Measurements from ENCODE around the gene SLC17A3.
A peak's percentile ranks its signal among the peaks of the same experiment; 100 is the strongest.

The SLC17A3 gene, protein sequence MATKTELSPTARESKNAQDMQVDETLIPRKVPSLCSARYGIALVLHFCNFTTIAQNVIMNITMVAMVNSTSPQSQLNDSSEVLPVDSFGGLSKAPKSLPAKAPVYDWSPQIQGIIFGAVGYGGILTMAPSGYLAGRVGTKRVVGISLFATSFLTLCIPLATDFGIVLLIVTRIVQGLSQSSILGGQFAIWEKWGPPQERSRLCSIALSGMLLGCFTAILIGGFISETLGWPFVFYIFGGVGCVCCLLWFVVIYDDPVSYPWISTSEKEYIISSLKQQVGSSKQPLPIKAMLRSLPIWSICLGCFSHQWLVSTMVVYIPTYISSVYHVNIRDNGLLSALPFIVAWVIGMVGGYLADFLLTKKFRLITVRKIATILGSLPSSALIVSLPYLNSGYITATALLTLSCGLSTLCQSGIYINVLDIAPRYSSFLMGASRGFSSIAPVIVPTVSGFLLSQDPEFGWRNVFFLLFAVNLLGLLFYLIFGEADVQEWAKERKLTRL

DNA sequence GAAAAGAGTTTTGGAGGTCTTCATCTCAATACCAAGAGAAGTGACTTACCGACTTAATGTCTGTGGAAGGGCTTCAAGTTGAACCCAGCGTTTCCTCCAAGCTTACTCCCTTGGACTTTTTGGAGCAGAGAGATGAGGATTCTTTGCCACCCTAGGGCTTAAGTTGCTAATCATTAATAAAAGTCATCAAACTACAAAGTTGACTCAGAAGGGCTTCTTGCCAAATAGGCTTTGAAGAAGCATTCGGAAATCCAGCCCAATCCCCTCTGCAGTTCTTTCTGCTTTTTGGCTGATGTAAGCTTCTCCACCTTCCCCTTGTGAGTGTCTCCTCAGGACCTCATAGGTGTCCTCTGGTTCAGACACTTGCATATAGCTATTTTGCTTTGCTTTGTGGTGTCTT is at the start of gene SLC17A3:
SLC17A3 (minus strand) TSS at position 126 of the 400 bp plus-strand sequence. CDS start 5,856 bp downstream, outside the sequence.
- DNase-seq = no peak

DNA sequence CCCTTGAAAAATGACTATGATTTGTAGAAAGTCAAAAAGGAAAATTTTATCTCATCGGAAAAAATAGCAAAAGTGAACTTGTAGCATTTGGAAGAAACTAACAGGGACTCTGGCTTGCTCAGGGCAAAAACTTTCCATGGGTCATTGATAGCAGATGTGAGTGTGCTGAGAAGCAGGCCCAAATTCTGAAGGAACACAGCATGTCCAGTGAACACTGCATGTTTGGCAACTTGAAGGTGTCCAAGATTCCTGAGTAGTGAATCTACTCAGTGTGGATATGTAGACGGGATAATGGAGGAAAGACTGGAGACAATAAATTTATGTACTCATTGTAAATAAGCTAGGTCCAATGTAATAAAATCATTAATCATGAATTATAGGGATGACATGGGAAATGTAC is 48.3 kb upstream of the SLC17A3 start:
- DNase-seq = no peak

DNA sequence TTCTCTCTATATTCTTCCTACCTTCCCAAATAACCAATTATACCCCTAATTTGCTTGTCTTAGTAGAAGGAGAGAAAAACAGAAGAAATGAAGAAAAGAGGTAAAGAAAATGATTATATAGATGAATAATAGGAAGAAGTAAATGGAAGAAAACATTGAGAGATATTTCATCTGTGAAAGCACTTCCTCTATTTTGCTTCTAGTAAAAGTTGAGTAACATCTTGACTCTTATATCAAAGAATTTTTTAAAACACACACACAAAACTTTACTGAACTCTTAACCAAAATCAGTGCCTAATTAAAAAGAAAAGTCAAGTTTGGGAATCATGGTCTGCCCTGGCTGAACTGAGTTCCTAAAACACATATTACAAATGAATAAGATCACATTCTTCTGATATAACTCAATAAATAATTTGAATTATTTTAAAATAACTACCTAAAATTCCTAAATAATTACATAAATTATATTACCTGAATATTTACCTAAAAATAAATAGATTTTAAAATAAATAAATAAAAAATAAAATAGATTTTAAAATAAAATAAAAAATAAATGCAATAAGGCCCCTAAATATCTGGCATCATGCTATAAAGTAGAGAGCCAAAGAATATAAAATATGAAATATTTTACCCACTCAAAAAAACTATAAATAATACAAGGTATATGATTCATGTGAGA is 47.6 kb upstream of the SLC17A3 start:
- no peak for DNase-seq

DNA sequence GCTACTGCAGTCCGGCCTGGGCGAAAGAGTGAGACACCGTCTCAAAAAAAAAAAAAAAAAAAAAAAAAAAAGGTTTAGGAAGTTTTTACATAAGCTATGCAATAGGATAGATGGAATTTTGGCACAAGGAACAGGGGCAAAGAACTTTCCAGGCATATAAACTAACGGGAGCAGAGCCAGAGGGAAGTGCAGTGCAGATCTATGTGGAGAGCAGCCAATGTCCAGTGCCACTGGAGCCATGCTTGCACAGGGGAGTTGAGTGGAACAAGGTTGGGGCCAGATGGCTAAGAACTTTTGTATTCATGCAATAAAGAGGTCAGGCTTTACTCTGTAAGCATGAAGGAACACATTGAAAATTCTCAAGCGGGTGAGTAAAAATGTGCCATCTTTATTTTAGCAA is 45.6 kb upstream of the SLC17A3 start:
- DNase-seq = no peak

DNA sequence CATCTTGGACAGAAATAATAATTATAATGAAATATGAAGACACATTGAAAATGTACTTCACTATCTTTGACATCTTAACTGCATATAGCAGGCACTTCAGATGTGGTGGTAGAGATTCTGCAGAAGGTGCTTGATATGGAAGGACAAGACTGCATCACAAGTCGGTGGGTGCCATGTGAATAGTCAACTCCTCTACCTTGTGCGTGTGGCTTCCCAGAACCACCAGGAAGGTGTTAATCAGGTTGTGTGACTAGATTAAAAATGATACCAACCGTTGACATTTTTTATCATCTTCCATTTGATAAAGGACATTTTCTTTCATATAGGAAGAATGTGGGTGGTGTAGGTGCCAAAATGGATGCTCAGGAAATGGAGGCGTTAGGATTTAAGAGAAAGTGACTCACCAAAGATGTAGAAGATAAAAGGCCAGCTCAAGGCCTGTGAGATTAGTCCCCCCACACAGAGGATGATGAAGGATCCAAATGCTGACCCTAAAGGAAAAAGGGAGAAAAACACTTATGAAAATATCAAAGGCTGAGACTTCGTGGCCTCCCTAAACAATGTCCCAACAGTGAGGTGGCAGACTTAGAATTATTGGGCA is 44.1 kb upstream of the SLC17A3 start:
- DNase-seq = no peak

DNA sequence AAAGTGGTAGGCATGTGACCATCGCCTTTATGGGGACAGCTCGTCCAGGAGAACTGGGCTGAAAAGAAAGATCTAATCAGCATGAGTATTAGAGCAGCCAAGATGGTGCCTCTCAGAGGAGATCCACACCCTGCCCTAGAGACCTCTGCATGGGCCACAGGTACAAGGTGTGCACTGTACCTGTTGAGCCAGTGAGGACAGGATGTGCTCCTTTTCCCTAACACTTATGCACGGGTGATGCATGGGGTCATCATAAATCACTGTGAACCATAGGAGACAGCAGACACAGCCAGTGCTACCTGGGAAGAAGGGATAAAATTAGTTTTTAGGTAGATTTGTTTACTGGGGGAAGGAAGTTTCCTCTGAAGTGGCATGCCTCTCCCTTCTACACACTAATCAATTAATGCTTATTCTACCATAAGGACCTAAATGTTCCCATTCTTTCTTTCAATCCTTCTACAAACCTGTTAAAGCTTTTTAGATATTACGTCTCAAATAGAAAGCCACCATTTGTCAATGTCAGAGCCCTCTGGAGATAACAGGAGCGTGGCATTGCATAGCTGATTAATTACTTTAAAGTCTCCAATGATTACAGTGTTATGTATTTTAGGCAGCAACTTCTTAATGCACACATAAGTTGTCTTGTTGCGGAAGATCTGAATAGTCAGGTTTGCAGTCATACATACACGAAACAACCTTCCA is 42.9 kb upstream of the SLC17A3 start:
- no peak for DNase-seq

DNA sequence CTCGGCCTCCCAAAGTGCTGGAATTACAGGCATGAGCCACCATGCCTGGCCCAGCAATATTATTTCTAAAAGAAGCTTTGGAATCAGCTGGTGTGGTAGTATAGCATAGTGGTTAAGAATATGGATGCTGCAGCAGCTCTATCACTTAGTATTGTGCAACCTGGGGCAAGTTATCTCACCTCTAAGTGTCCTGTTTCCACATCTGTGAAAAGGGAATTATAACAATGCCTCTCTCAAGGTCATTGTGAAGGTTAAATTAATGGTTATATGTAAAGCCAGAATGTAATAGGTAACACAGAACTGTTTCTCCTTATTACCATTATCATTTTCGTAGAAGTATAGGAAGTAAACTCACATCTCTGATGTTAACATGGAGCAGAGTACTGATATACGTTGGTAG is 42.3 kb upstream of the SLC17A3 start:
- DNase-seq = no peak

DNA sequence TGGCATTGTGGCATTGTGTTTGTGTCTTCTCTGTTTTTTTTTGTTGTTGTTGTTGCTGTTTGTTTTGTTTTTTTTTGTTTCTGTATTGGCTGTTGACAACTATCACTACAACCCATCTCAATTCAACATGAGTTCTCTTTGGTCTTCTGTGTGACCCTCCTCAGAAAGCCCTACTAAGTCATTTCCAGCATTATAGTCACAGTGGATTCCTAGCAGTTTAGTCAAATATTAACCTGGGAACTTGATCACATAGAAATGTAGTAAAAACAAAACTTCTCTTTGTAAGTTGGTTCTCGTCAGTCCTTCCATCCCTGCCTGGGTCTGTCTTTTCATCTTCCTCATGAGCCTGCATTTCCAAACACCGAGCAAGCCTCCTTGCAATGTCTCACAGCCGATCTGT is 39.7 kb upstream of the SLC17A3 start:
- no peak for DNase-seq

DNA sequence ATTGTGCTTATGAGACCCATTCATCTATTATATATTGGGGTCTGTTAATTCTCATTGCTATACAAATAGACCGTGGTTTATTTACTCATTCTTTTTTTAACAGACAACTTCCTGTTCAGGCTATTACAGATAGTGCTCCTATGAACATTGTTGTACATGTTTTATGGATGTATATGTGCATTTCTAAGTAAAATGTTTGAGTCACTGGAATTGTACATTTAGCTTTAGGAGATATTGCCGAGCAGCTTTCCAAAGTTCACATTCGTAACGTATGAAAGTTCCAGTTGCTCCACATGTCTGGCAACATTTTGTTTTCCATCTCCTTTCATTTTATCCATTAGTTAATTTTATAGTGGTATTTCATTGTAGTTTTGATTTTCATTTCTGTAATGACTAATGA is 37.3 kb upstream of the SLC17A3 start:
- DNase-seq = peak; percentile 10

DNA sequence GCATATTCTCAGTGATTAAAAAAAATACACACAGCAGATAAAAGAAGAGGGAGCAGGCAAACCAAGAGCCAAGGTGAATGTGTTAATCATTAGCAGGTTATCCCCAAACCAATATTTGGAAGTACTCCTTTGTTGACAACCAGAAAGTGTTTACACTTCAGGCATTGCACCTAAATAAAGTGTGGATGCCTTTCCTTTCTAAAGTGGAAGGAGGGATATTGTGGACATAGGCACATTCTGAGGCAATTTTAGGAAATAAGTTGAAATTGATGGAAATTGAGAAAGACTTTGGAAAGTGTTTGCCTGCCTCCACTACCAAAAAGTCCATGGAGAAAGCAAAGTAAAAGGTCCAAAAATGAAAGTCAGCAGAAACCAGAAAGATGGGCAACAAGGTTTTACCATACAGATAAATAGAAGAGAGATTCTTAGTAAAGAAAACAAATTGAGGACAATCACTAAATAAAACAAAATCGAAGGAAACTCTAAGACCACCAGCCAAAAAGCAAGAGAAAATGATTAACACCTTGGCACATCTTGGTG is 33.5 kb upstream of the SLC17A3 start:
- no peak for DNase-seq

DNA sequence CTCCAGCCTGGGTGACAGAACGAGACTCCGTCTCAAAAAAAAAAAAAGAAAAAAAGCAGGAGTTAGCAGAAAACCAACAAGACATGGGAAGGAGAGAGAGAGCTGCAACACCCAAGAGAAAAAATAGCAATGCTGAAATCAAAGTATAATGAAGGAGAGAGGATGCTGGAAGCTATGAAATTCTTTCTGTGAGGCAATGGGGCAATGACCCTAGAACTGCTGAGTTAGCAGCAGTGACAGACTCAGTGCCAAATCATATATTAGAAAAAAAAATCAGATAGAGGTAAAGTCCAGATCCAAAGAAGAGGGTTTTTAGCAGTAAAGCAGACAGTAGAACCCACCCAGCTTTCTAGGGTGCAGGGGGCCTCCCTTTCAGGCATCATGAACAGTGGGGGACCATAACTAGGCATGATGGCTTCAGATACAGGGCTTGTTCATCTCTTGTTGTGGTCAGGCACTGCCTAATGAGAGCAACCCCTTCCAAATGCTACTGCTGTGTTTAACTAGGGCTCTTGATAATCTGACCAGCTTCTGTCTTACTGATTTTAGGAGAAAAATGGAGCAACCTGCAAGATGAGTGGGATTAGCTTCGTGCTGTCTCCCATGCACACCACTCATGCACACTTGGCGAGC is 29.5 kb upstream of the SLC17A3 start:
- DNase-seq = no peak

DNA sequence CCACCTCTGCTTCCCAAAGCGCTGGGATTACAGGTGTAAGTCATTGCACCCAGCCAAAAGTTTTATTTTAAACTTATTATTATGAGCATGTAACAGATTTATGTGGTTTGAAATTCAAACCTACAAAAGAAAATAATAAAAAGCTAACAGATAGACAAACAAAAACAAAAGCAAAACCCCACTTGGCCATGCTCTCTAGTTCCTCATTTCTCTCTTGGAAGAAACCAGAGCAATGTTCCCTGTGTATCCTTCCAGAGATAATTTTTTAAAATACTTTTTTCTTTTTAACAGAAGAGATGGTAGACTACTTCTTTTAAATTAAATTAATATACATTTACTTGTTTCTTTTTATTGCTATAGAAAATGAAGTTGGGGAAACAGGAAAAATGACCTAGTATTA is 28.0 kb upstream of the SLC17A3 start:
- DNase-seq = no peak

DNA sequence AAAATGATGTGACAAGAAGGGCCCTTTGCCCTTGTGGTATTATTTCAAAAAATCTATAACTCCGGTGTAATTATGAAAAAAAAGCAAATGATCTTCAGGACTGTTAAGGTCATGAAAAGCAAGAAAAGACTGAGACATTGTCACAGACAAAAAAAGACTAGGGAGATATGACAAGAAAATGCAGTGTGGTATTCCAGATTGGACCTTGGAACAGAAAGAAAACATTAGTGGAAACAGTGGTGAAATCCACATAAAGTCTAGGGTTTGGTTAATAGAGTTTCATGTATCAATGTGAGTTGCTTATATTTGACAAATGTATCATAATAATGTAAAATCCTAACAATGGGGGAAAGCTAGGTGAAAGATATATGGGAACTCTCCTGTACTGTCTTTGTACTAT is 26.8 kb upstream of the SLC17A3 start:
- no peak for DNase-seq

DNA sequence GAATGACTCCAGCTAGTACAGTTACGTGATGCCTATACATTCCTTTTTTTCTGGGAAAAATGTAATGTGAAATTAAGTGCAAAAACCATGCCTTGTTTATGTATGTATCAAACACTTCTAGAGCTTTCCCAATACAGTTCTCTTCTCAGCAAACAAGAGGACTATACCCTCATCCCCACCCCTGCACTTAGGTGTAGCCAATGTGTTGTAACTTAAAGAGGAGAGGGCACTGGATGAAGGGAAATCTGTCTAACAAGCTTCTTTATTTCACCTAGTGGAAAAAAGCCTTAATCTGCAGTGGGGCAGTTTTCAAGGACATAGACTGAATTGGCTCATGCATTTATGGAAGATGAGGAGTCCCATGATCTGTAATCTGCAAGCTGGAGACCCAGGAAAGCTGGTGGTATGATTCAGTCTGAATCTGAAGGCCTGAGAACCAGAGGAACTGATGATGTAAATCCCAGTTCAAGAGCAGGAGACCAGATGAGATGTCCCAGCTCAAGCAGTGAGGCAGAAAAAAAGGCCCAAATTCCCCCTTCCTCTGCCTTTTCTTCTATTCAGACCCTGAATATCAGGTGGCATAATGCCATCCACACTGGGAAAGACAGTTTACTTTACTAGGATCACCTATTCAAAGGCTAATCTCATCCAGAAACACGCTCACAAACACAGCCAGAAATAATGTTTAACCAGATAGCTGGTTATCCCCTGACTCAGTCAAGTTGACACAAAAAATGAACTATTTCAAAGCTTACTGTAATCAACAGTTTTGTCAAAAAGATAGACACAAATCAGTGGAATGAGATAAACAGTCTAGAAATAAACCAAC is 25.8 kb upstream of the SLC17A3 start:
- DNase-seq = no peak

DNA sequence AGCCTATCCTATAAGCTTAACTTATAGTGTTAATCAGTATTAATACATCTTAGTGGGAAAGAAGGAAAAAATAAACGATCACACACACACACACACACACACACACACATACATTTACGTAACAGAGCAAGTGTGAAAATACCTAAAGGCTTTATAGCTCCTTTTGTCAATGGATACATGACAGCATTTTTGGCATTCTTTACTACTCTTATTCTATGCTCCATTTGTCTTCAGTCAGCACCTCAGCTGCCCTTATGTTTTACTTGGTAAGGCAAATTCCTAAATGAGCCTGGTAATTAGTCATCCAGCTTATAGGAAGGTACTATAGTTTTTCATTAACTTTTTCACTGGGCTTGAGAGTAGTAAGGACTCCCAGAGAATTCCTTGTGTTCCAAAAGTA is 25.1 kb upstream of the SLC17A3 start:
- no peak for DNase-seq

DNA sequence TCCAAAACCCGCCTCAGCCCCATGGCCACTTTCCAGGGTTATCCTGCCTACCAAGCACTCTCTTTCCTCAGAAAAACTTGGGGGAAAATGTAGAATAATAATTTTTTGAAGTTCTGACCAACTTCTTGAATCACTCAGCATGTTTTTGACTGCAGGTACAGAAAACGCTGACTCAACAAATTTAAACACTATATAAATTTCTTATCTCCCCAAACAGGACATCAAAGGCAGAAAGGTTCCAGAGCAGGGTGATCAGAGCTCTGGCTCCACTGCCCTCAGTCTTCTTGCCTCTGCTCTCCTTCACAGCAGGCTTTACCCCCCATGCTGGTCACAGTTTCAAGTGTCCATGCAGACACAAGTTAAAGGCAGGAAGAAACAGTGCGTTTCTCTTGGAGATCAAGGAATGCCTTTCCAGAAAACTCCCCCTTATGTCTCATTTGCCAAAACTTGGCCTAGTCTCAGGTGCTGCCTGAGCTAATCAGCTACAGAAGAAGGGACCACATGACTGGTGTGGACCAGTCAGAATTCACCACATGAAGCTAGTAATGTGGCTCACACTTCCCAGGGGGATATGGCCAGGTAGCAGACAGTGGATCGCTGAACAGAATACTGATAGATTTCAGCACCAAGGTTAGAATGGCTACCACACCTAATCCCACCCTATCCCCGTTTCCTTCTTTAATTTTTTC is 24.4 kb upstream of the SLC17A3 start:
- DNase-seq = no peak

DNA sequence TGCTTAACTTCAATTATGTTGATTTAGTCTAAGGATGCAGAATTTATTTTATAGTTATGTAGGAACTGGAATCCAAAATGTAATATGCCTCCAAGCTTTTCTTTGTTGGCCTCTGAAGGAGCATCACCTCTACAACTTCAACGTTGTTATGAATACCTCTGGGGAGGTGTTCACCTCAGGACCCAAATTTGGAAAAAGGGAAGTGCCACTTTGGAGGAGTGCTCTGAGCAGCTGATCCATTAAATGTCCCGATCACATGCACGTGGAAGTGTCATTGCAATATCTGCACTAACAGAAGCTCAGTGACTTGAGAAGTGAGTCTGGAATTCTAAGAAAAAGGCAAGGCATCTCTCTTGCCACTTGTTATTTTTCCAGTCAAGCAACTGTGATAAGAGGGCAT is 22.2 kb upstream of the SLC17A3 start:
- DNase-seq = no peak

DNA sequence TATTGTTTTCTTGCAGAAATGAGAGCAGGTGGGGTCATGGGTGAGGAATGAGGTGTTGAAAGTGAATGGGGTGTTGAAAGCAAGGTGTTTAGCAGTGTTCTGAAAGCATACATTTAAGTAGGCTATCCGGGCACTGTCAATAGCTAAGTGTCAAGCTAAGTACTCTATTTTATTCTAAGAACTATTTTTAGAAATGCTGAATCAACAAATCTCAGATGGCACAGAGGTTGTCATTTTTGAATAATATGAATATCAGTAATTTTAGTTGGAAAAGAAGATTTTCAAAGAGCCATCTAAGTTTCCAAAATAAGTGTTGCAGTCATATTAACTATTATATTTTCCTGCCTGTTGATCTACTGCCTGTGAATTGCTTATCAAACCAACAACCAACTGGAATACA is 21.7 kb upstream of the SLC17A3 start:
- DNase-seq = no peak

DNA sequence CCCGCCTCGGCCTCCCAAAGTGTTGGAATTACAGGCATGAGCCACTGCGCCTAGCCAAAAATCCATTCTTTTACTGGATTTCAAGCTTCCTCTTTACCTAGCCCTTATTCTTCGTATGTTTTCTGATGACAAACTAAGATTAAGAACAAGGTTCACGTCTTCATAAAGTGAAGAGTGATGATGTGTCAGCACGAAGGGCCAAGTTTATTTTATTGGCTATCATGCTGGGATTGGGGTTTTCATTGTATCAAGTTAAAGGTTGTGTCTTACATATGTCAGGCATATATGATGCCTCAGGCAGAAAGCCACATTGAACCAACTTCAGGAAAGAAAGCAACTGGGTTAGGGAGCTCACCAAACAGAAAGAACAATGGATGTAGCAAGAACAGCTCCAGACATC is 19.7 kb upstream of the SLC17A3 start:
- no peak for DNase-seq

DNA sequence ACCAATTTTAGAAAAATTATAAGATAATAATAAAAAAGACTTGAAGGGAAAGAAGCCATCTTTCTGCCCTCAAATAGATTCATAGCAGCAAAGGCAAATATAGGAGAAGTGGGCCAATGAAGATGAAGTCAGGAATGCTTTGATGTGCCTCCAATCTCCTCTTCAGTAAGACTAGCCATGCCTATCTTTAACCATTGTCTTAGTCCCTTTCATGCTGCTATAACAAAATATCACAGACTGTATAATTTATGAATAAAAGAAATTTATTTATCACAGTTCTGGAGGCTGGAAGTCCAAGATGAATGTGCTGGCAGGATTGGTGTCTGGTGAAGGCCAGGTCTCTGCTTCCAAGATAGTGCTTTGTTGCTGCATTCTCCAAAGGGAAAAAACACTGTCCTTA is 18.8 kb upstream of the SLC17A3 start:
- DNase-seq = no peak

Data from DMS153 (cell line).